Mesendoderm (in vitro differentiated cells): ENCODE data around the gene PLEKHA3.

Source experiments
- DNase-seq: peaks from one replicate; pipeline ENCODE4 v3.0.0; 2013
- H2AK5ac ChIP-seq: 2 replicates; pipeline ENCODE4 v1.6.1; 2013; ENCODE audit warnings: low read length, inconsistent platforms
- H2BK120ac ChIP-seq: 2 replicates; pipeline ENCODE4 v1.6.1; 2013; ENCODE audit warnings: low read depth, mild to moderate bottlenecking, low read length, moderate library complexity, mixed read lengths
- H2BK15ac ChIP-seq: replicated peaks from 2 replicates; pipeline ENCODE4 v1.6.1; 2013; ENCODE audit warnings: low read depth, mild to moderate bottlenecking, moderate library complexity
- H2BK5ac ChIP-seq: 2 replicates; pipeline ENCODE4 v1.6.1; 2013; ENCODE audit warnings: low read length, inconsistent platforms
- H3K18ac ChIP-seq: 2 replicates; pipeline ENCODE4 v1.6.1; 2013; ENCODE audit warnings: mild to moderate bottlenecking, low read length, mixed read lengths
- H3K23ac ChIP-seq: one replicate; pipeline ENCODE4 v1.6.1; 2013; ENCODE audit warnings: low read length
- H3K27ac ChIP-seq: 2 replicates; pipeline ENCODE4 v1.5.1; 2013; ENCODE audit warnings: low read depth, mild to moderate bottlenecking, inconsistent platforms, low read length, moderate library complexity
- H3K27me3 ChIP-seq: 2 replicates; pipeline ENCODE4 v1.6.1; 2013; ENCODE audit warnings: low read length, control low read depth, mild to moderate bottlenecking, inconsistent platforms; ENCODE audit not compliant: insufficient read depth, poor library complexity
- H3K36me3 ChIP-seq: 2 replicates; pipeline ENCODE4 v1.6.1; 2013; ENCODE audit warnings: low read length, inconsistent platforms; ENCODE audit not compliant: control insufficient read depth, insufficient read depth
- H3K4ac ChIP-seq: one replicate; pipeline ENCODE4 v1.6.1; 2013; ENCODE audit warnings: low read depth, mild to moderate bottlenecking, low read length, moderate library complexity
- H3K4me1 ChIP-seq: 2 replicates; pipeline ENCODE4 v1.6.1; 2013; ENCODE audit warnings: low read depth, low read length, inconsistent platforms; ENCODE audit not compliant: control insufficient read depth
- H3K4me2 ChIP-seq: 2 replicates; pipeline ENCODE4 v1.6.1; 2013; ENCODE audit warnings: low read length
- H3K4me3 ChIP-seq: 2 replicates; pipeline ENCODE4 v1.5.1; 2013; ENCODE audit warnings: mild to moderate bottlenecking, low read length
- H3K56ac ChIP-seq: one replicate; pipeline ENCODE4 v1.6.1; 2013; ENCODE audit warnings: low read length
- H3K79me1 ChIP-seq: 2 replicates; pipeline ENCODE4 v1.6.1; 2013; ENCODE audit warnings: low read length, inconsistent platforms
- H3K79me2 ChIP-seq: 2 replicates; pipeline ENCODE4 v1.6.1; 2013; ENCODE audit warnings: mild to moderate bottlenecking, low read length; ENCODE audit not compliant: control insufficient read depth, insufficient read depth
- H3K9ac ChIP-seq: 2 replicates; pipeline ENCODE4 v1.6.1; 2013; ENCODE audit warnings: low read length, inconsistent platforms
- H4K5ac ChIP-seq: one replicate; pipeline ENCODE4 v1.6.1; 2013; ENCODE audit warnings: low read length
- H4K8ac ChIP-seq: one replicate; pipeline ENCODE4 v1.6.1; 2013; ENCODE audit warnings: low read depth, mild to moderate bottlenecking, control low read depth, low read length, moderate library complexity
- WGBS: extraction: QIAGEN DNeasy Blood & Tissue Kit; methylation state at CpG from one replicate; pipeline ENCODE4 v1.1.7; 2013; ENCODE audit warnings: low lambda C conversion rate, missing lambda C conversion rate; ENCODE audit not compliant: insufficient coverage; ENCODE audit errors: extremely low coverage; 5-methylcytosine and 5-hydroxymethylcytosine counted together

Gene PLEKHA3

DNA sequence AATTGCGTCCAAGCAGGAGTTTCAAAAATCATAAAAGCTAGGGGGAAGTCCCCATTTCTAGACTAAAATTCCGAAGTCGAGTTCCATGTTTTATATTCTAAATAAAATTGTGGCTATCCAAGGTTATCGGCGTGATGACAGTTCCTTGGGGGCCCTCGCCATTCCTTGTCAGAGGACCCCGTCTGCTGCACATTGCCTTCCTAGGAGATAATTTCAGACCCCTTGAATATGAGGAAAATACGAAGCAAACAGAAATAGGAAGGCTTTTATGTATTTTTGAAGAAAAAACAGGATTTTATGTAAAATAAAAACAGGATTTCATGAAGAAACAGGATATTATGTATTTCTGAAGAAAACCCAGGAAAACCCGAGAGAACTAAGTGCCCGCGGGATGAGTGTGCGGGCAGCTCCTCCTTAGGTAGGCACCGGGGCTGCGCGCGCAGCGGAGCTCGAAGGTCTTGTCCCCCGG lies 465 bp upstream of the PLEKHA3 start:
- H3K4me3 ChIP-seq = no peak overlapping the region

GRCh38 chr2:178482437-178482836 lies 2.2 kb downstream of the PLEKHA3 start:
- peaks cover 10% of the 10 kb centered on the region for H3K79me1 ChIP-seq
- H2BK120ac ChIP-seq = no peak overlapping the region
- H2BK5ac ChIP-seq = no peak overlapping the region
- H3K79me2 ChIP-seq = peaks cover 5% of the 10 kb centered on the region
- no peak overlapping the region for H4K5ac ChIP-seq
- no peak overlapping the region for H2AK5ac ChIP-seq
- no peak overlapping the region for H3K18ac ChIP-seq
- no peaks in the 10 kb centered on the region for H3K27me3 ChIP-seq
- WGBS = no CpG with 5 or more reads among the region's 4 CpGs
- no peak overlapping the region for H2BK15ac ChIP-seq
- no peak overlapping the region for H3K56ac ChIP-seq
- no peak overlapping the region for H3K23ac ChIP-seq
- no peak overlapping the region for H3K9ac ChIP-seq
- no peak overlapping the region for H3K27ac ChIP-seq
- H3K4me3 ChIP-seq = no peak overlapping the region
- no peak overlapping the region for H4K8ac ChIP-seq
- no peak overlapping the region for H3K4me2 ChIP-seq
- H3K36me3 ChIP-seq = no peaks in the 10 kb centered on the region
- no peaks in the 10 kb centered on the region for H3K4me1 ChIP-seq
- peak; percentile 32 for DNase-seq
- H3K4ac ChIP-seq = no peak overlapping the region

More for the DNA sequence above, 465 bp upstream of the PLEKHA3 start:
- H3K79me1 ChIP-seq = peaks cover 9% of the 10 kb centered on the region
- H2BK5ac ChIP-seq = no peak overlapping the region
- H3K9ac ChIP-seq = peak overlapping the region; percentile 68
- WGBS = no CpG with 5 or more reads among the region's 19 CpGs
- no peak overlapping the region for H2BK120ac ChIP-seq
- H3K36me3 ChIP-seq = no peaks in the 10 kb centered on the region
- no peak overlapping the region for H3K23ac ChIP-seq
- no peak for DNase-seq
- no peak overlapping the region for H2AK5ac ChIP-seq
- H4K5ac ChIP-seq = no peak overlapping the region
- H3K4me2 ChIP-seq = no peak overlapping the region
- H2BK15ac ChIP-seq = no peak overlapping the region
- peaks cover 4% of the 10 kb centered on the region for H3K79me2 ChIP-seq
- H3K27ac ChIP-seq = no peak overlapping the region
- no peak overlapping the region for H4K8ac ChIP-seq
- H3K4ac ChIP-seq = no peak overlapping the region
- H3K56ac ChIP-seq = no peak overlapping the region
- no peaks in the 10 kb centered on the region for H3K4me1 ChIP-seq
- H3K27me3 ChIP-seq = no peaks in the 10 kb centered on the region
- H3K18ac ChIP-seq = no peak overlapping the region

DNA sequence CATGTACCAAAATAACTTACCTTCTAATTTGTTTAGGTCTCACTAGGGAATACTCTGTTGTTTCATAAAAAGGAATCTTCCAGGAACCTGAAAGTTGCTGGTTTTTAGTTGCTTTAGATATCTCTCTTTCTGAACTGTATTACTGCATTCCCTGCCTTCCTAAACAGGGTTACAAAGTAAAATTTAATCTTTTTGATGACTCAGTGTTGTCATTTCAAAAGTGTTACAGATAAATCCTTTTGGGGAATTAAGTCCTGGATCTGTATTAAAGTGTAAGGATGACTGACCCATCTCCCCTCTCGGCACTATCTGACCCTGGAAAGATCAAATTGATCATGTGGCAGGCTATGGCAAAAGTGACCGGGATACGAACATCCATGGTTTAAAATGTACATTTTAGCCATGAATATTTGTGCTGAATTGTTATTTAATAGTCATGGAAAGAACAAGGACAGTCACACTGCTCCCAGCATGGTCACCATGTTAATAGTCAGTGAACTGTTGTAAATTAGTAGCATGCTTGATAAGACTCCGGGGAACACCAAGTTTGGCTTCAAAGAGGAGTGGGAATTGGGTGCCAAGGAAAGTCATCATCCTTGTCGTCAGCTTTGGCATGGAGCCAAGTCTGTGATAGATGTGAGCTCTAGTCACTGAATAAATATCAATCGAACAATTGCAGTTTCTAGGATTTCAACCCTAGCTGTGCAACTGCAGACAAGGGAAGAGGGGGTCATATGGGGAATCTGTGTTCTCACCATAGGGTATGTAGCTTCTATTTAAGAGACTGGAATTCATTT lies 4.2 kb downstream of the PLEKHA3 start:
- Histone ChIP-seq H4K5ac (no peak overlapping the region), H2BK120ac (no peak overlapping the region), H4K8ac (no peak overlapping the region), H3K79me2 (peaks cover 5% of the 10 kb centered on the region), H3K4ac (no peak overlapping the region), H3K27ac (no peak overlapping the region), H3K56ac (no peak overlapping the region), H3K23ac (no peak overlapping the region), H3K4me2 (no peak overlapping the region), H2BK15ac (no peak overlapping the region), H3K36me3 (no peaks in the 10 kb centered on the region), H3K9ac (no peak overlapping the region), H3K79me1 (peaks cover 10% of the 10 kb centered on the region), H3K4me3 (no peak overlapping the region), H3K4me1 (no peaks in the 10 kb centered on the region), H3K27me3 (no peaks in the 10 kb centered on the region), H2BK5ac (no peak overlapping the region), H3K18ac (no peak overlapping the region), H2AK5ac (no peak overlapping the region)
- no CpG with 5 or more reads among the region's 6 CpGs for WGBS
- DNase-seq = no peak

DNA sequence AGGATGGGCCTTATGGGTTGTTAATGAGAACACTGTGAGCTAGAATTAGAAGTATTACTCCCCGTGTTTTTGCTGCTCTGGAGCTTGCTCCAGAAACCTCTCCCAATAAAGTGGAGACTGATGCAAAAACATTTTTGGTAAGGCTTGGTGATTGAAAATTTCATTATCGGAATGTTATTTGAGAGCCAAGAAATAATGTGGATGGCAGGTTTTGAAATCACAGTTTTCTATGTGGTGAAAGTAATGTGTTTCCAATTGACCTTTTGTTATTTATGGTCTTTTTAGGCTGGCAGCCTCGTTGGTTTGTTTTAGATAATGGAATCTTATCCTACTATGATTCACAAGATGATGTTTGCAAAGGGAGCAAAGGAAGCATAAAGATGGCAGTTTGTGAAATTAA lies 5.1 kb downstream of the PLEKHA3 start:
- Histone ChIP-seq H3K4me2 (no peak overlapping the region), H4K5ac (no peak overlapping the region), H3K18ac (no peak overlapping the region), H4K8ac (no peak overlapping the region), H3K27ac (no peak overlapping the region), H3K56ac (no peak overlapping the region), H3K4ac (no peak overlapping the region), H2BK5ac (no peak overlapping the region), H3K79me1 (peaks cover 10% of the 10 kb centered on the region), H2AK5ac (no peak overlapping the region), H3K23ac (no peak overlapping the region), H3K9ac (no peak overlapping the region), H3K4me1 (no peaks in the 10 kb centered on the region), H3K79me2 (peaks cover 5% of the 10 kb centered on the region), H2BK120ac (no peak overlapping the region), H3K4me3 (no peak overlapping the region), H3K27me3 (no peaks in the 10 kb centered on the region), H3K36me3 (no peaks in the 10 kb centered on the region), H2BK15ac (no peak overlapping the region)
- WGBS = no CpG with 5 or more reads among the region's 3 CpGs
- no peak for DNase-seq

DNA sequence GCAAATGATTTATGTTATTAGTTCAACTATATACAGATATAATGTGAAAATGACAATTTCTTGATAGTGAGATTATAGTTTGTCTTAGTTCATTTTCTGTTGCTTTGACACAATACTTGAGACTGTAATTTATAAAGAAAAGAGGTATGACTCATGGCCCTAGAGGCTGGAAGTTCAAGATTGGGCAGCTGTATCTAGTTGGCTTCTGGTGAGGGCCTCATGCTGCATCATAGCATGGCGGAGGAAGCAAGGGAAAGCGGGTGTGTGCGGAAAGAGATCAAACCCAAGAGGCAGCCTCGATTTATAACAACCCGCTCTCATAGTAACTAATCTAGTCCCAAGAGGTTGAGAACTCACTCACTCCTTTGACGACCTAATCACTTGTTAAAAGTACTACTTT lies 11.4 kb downstream of the PLEKHA3 start:
- H2BK120ac ChIP-seq = no peak overlapping the region
- no peak overlapping the region for H3K56ac ChIP-seq
- H3K18ac ChIP-seq = no peak overlapping the region
- no peak overlapping the region for H2BK15ac ChIP-seq
- no peak overlapping the region for H3K4me2 ChIP-seq
- H3K4me1 ChIP-seq = no peaks in the 10 kb centered on the region
- H3K79me1 ChIP-seq = no peaks in the 10 kb centered on the region
- H4K5ac ChIP-seq = no peak overlapping the region
- peaks cover 2% of the 10 kb centered on the region for H3K36me3 ChIP-seq
- H3K9ac ChIP-seq = no peak overlapping the region
- H3K23ac ChIP-seq = no peak overlapping the region
- H3K4me3 ChIP-seq = no peak overlapping the region
- DNase-seq = no peak
- H2BK5ac ChIP-seq = no peak overlapping the region
- no peak overlapping the region for H3K4ac ChIP-seq
- no peaks in the 10 kb centered on the region for H3K79me2 ChIP-seq
- no peak overlapping the region for H3K27ac ChIP-seq
- H3K27me3 ChIP-seq = no peaks in the 10 kb centered on the region
- H2AK5ac ChIP-seq = no peak overlapping the region
- WGBS = no CpG with 5 or more reads among the region's 6 CpGs
- no peak overlapping the region for H4K8ac ChIP-seq

- Histone ChIP-seq H3K9ac (no peak overlapping the region), H3K27me3 (no peaks in the 10 kb centered on the region), H3K4me3 (no peak overlapping the region), H4K8ac (no peak overlapping the region), H3K56ac (no peak overlapping the region), H2AK5ac (no peak overlapping the region), H3K4ac (no peak overlapping the region), H2BK15ac (no peak overlapping the region), H2BK5ac (no peak overlapping the region), H3K18ac (no peak overlapping the region), H3K27ac (no peak overlapping the region), H3K4me1 (no peaks in the 10 kb centered on the region), H3K79me2 (no peaks in the 10 kb centered on the region), H4K5ac (no peak overlapping the region), H3K36me3 (peaks cover 2% of the 10 kb centered on the region), H3K23ac (no peak overlapping the region), H2BK120ac (no peak overlapping the region), H3K4me2 (no peak overlapping the region), H3K79me1 (no peaks in the 10 kb centered on the region)
- no peak for DNase-seq
- WGBS = no CpG with 5 or more reads among the region's 4 CpGs
These were observed 15.8 kb downstream of the PLEKHA3 start for GRCh38 chr2:178496049-178496448.
